HCEC 1CT (cell line): ENCODE results near the gene UCN2.
A peak's percentile ranks its signal among the peaks of the same experiment; 100 is the strongest.

Experiments
- DNase-seq: peaks from one replicate; pipeline ENCODE4 v3.0.0-alpha.2; 2017

Gene UCN2, protein sequence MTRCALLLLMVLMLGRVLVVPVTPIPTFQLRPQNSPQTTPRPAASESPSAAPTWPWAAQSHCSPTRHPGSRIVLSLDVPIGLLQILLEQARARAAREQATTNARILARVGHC

DNA sequence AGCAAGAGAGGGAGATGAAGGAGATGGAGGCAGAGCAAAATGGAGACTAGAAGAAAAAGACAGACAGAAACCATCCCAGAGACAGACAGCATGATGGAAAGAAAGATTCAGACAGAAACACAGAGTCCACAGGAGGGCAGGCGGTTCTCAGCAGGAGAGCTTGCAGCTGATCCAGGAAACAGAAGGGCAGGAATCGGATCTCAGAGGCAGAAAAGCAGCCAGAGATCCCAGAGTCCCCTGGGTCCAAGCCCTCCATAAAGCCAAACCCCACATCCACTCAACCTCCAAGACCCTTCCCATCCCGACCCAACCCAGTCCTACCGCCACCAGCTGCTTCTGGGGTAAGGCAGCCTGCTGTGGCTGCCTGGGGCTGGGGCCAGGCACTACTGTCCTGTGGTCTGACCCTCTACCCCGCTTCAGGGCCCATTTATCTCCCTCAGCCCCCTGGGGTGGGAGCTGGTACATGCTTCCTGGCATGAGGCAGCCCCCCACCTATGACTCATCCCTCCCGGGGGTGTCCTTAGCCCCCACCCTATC, at the start of gene UCN2:
UCN2 (minus strand) TSS at position 400 of the 537 bp plus-strand sequence. CDS start 657 bp downstream, outside the sequence.
- no peak for DNase-seq

DNA sequence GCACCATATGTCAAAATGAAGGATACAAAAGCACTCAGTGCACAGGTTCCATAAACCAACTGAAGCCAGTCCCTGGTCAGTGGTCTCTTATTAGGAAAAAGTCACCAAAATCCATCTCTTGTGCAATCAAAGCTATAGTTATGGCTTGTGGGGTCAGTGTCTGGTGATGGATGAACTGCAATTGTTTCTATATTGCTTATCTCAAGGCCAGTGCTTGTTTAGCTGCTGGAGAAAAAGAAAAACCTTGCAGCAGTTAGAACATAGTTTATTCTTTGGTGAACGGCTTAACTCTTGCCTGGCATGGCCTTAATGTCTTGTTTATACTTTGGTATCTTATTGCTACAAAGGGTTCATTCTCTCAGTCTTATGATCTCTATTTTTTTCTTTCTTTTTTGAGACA, 48.7 kb upstream of the UCN2 start:
- DNase-seq: no peak

DNA sequence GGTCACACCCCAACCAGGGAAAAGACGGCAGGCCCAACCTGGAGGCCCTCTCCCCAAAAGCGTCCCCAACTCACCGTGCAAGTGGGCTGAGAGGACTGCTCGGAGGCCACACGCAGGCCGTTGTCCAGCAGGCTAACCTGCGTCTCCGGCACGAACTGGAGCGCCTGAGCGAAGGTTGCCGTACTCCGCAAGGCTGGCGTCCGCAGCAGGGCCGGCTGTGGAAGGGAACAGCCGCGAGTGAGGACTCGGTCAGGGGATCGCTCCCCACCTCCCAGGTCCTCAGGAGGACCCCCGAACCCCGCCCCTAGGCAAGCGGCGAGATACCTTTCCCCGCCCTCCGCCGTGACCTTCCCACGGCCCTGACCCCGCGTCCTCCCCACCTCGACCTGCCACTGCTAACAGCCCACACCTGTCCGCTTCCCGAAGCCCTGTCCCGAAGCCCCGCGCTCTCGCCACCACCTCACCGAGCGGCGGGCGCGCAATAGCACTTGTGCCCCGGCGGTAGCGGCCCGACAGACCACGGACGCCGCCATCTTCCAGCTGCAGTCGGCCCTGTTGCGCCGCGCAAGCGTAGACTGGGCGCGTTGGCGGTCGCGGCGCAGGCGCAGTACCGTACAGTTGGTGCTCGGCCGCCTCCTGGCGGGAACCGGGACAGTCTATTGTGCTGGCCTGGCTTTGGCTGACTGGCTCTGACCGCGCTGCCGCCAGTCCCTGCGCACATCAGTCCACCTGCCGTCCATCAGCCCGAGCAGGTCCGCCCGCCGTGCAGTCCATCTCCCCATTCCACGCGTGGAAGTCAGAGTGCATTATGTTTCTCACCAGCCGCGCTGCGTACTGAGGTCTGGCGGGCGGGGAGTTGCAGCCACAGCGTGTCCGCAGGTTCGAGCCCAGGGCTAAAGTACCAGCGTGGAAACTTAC, 45.8 kb upstream of the UCN2 start, which contains the start of gene UQCRC1:
UQCRC1 (minus strand) TSS at position 559 of the 918 bp plus-strand sequence; CDS start at position 533, 26 bp downstream.
- peak; percentile 92 for DNase-seq

DNA sequence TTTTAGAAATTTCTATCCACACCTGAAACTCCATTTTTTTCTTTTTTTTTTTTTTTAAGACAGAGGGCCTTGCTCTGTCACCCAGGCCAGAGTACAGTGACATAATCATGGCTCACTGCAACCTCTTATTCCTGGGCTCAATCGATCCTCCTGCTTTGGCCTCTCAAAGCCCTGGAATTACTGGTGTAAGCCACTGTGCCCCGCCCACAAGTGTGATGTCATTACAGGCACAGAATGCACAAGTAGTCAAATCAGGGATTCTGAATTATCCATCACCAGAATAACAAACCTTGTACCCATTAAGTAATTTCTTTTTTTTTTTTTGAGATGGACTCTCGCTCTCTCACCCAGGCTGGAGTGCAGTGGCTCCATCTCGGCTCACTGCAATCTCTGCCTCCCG, 43.9 kb upstream of the UCN2 start:
- no peak for DNase-seq

DNA sequence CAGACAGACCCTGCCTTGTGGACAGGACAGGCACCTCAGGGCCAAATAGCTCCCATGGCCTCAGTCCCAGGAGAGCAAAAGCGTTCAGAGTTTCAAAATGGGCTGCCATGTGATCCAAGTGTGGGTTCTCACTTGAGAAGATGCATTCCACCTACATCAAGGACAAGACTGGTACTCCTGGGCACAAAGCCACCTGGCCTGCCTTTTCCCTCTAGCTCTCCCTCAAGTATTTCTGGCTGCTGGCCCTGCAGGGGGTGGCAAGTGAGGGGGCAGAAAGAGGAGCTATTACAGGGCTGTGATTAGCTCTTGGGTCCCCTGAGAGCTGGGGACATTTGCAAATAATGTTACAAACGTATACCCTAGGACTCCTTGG, 38.0 kb upstream of the UCN2 start:
- no peak for DNase-seq

DNA sequence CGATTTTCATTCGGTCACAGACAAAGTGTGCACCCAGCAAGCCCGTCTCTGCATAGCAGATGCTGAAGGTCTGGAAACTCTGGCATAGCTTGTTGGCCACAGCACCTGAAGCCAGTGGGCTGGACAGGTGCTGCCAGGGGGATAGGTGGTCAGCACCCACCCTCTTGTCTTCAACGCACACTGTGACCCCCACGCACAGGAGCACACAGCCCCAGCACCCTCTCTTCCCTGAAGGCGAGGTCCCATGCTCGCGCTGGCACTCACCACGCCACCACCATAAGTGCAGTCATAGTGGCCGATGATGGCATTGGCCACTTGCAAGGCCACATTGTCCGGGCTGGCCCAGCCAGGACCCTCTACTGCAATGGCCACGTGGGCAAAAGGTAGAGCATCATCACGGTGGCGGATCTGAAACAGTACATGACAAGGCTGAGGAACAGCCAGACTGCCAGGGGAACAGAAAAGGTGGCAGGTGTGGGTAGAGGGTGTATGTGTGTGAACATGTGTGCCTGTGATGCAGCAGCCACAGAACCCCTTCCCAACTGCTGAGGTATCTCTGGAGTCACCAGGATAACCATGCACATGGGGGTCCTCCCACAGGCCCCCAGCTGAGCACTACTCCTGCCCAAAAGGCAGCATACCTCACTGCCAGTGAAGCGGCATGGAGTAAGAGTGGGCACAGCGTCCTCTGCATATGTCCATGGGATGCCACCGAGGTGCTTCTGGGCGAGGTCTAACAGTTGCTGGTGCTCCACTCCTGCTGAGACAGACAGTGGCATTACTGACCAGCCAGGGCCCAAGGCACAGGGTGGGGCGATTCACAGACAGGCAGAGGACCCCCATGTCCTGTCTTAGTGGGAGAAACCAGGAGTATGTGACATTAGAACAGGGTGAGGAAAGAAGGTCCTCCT, 37.4 kb upstream of the UCN2 start:
- DNase-seq: no peak

DNA sequence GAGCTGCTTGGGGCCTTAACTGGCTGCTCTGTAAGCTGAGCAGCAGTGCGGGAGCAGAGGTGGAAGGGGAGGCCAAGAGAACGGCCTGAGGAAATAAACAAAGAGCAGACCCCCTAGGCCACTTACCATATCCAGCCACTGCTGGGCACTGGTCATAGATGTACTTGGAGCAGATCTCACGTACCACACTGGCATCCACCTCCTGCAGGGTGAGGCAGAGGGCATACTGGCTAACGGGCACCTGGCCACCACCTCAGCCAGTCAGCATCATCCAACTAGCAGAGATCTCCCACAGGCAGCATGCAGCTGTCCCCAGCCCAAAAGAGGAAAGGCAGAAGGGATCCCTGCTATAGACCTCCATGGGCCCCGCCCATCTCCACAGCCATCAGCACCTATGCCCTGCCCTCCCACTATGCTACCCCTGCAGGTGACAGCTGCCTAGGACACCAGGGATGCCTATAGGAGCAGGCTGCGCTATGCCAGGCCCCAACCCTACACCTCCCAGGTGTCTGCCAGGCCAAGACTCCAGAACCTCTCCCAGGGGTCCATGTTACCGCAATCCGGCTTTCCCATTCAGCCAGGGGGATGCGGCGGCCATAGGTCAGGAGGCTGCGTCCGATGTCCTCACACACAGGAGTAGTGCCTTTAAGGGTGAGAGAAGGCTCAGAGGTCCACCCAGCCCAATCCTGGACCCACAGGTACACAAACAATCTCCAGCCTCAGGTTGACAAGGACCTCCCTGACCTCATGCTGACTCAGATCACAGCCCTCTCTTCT, 36.1 kb upstream of the UCN2 start:
- no peak for DNase-seq

DNA sequence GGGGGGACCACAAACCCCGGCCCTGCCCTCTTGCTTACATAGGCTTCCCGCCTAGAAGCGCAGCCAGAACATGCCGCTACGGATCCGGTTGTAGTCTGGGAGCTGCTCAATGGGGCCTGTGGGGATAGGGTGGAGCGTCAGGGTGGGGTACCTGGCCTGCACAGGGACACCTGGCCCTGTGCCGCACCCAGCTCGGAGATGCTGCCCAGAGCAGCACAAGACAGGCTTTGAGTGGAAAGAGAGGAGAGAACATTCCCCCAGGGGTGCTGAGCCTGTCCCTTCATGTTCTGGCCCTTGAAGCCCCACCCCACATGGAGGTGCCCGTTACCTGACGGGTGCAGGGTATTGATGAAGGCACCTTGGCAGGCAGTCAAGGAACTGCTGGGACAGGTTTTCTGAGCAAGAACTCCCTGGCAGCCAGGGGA, 35.5 kb upstream of the UCN2 start:
- DNase-seq: no peak

DNA sequence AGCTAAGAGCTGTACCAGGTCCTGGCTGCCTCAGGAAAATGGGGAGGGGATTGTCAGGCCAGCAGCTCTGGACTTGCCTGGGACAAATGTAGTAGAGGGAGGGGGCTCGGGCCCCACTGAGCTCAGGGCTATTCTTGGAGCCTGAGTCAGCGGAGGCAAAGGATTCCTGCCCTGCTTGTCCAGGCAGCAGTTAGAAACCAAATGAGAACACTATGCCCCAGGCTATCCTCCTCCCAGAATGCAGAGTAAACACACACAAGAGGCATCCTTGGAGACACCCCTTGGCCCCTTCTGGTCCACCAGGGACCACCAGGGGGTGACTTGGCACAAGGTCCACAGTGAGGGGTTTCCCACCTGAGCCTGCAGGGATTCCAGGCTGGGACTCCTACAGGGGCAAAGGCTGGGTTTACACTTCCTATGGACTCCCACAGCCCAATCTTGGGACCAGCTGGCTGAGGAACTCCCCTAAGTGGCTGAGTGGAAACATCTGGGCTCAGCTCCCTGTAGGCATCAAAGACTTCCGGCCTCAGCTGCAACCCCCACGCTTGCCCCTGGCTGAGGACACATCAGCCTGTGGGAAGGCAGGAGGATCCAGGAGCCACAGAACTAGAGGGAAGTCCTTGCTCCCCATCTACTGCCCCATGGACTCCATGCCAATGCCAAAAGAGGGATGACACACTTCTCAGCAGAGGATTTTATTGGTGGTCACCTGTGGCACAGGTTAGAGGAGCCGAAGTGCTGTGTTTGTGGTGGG, 34.9 kb upstream of the UCN2 start:
- DNase-seq: peak; percentile 97

DNA sequence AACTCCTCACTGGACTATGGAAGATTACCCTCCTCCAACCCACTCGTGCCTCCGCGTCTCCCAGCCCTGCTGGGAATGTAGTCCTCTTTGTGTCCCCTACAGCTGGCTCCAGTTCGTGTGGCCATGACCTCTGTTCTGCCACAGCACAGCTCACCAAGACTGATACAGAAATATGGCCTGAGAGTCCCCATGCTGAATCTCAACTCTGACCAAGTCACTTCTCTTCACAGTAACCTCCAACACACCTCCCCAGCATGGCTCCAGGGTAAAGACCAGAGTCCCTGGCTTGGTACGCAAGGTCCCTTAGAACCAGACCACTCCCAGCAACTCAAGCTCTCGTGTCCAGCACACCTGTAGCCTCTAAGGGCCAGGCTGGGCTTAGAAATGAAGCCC, 33.8 kb upstream of the UCN2 start:
- no peak for DNase-seq

DNA sequence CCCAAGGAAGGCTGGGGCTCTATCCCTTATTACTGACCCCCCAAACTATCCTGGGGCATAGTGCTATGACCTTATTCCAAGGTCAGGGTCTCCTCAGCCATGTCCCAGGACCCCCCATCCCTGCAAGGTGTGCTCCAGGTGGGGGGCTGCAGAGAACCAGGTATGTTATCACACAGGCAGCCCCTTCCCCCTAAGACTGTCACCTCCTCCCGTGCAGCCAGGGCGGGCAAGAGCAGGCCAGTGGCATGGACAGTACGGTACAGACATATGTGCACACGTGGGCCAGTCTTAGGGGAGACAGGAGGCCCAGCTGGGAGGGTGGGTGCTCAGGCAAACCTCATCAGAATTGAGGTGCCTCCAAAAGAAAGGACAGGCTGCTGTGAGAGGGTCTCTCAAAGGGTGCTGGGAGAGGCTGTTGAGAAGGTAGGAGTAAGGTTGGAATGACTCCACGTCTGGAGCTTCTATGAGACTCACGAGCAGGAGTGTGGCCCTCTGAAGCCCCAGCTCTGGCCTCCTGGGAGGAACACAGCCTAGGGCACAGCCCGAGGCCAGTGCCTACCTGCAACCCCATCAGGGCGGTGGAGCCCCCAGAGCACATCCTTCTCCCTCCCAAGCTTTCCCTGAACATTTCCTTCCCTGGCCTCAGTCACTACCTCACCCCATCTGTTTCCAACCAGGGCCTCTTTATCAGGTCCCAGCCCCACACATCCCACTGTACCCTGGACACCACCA, 33.3 kb upstream of the UCN2 start:
- no peak for DNase-seq

DNA sequence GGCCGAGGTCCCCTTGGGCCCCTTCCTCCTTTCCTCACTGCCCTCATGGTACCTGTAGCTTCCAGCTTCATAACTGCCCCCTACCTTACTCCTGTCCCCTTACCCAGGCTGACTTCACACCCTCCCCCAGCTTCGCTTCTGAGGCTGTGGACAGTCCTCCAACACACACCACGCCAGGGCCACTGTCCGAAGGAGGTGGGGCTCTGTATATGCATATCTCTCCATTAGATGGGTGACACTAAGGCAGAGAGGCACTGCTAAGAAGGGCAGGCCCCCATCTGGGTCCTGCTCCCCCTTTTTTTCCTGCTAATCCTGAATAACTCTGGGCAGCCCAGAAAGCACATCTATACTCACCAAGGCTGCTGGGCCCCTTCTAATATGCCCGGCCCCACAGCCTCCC, 32.6 kb upstream of the UCN2 start:
- DNase-seq: no peak

DNA sequence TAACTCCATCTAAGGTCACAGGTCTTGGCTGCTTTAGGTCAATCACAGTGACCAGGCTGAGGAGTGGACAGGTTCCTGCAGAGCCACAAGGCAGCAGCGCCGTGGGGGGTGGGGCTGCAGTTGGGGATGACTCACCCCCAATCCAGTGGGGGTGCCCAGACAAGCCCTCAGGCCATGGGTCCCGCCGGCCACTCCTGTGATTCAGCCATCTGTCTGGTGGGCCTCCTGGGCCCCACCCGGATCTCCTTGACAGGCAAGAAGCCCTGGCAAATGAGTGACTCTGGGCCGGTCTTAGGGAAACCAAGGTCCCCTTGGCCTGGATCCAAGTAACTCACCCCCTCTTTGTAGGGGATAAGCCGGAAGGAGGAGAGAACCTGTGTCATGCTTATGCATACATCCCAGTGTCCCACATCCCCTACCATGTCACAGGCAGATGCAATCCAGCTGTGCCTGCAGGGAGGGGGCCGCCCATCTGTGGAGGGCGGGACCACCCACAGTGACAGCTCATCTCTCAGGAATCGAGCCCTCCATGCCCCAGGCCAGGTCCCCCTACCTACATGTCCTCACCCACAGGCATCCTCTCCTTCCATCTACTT, 32.0 kb upstream of the UCN2 start:
- DNase-seq: peak; percentile 98

DNA sequence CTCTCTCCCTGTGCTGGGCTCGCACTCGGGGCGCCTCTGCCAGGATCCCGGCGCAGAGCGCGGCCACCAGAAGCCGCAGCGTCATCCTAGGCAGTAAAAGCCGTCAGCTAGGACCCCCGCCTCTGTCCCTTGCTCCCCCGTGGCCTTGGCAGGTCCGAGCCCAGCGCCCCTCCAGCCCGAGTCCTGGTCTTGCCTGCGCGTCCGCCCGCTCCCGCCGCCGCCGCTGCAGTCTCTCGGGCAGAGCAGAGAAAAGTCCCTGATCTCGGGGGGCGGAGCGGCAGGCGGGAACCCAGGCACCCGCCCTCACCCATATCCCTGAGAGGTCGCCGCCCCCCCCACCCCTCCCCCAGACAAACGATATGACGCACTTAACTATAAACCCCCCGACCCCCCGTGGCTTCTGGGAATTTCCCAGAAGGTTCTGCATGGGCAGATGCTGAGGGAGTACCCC, 31.5 kb upstream of the UCN2 start, which contains the start of gene COL7A1:
COL7A1 (minus strand) TSS at position 255 of the 451 bp plus-strand sequence; CDS start at position 85, 170 bp downstream.
- no peak for DNase-seq

DNA sequence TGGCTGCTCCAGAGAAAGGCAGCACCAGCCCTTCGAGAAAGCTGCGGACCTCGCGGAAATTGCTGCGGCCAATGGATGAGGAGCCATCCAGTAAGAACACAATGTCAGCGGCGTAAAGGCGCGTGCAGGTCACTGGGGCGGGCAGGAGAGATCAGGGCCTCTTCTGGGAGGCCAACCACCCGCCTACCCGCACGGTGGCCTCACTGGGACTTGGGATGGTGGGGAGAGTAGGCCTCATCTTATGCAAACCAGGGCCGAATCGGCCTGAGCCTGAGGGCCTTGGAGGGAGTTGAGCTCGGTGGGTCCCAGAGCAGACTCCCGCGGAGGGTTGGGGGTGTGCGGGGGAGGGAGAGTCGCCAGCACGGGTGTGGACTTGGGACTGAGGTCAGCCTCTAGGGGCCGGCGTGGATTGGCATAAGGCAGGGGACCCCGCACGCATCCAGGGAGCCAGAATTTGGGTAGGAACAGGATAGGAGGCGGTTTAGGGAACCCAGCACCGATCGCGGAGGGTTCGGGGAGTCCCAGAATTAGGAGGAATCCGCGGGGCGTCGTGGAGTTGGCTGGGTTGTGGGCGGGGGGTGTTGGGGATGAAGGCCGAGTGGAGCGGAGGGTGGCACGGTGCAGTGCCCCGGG, 31.0 kb upstream of the UCN2 start:
- DNase-seq: peak; percentile 21

DNA sequence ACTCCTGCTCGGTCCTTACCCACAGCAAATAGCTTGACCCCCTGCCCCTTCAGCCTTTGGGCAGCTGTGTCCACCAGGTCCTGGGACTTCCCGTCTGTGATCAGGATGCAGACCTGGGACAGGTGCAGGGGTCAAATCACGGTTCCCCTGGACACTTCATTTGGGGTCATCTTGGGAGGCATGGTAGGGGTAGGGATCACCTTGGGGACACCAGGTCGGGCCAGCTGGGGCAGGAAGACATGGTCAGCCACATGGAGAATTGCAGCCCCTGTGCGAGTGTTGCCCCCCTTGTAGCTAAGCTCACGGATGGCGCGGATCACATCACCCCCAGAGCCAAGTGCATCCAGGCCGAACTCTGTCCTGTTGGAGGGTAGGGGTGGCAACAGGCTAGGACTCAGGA, 29.8 kb upstream of the UCN2 start:
- no peak for DNase-seq

DNA sequence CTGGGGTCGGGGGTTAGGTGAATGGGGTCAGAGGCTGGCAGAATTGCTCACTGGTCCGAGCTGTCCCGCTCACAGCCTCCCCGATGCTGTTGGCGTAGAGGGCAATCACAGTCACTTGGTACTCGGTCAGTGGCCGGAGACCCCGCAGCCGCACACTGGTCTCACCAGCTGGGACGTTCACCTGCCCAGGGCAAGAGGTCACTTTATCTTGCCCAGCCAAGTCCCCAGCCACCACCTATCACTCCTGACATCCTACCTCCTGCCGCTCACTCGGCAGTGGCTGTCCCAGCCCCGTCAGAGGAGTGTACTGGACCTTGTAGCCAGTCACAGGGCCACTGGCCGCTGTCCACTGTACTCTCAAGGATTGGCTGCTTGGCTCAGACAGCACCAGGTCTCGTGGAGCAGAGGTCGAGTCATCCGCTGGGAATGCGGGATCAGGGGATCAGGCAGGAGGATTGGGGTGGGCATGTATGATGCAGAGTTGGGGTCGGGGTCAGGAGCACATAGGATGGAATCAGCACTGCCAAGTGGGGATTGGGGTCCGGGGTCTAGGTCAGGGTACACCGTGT, 29.0 kb upstream of the UCN2 start:
- DNase-seq: no peak

DNA sequence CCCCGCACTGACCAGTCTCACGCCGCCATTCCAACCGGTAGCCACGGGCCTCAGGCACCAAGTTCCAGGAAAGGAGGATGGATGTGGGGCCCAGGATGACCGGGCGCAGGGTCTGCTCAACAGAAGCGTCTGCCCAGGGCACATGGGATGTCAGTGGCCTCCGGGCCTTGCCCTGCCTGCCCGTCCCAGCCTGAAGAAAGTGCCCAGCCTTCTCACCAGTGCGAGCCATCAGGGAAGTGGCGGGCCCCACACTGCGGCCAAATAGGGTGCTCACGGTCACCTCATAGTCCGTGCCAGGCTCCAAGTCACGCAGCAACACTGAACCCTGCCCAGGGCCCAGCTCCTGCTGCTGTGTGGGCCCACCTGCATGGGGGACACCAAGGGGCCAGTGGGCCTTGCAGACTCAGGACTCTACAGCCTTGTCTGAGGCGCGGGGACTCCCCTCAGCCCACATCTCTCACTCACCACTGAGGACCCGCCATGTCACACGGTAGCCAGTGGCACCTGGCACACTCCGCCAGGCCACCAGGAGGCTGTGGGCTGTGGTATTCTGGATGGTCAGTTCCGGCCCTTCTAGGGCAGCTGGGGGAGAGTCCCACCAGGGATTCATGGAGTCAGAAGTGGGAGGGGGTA, 28.4 kb upstream of the UCN2 start:
- DNase-seq: no peak

DNA sequence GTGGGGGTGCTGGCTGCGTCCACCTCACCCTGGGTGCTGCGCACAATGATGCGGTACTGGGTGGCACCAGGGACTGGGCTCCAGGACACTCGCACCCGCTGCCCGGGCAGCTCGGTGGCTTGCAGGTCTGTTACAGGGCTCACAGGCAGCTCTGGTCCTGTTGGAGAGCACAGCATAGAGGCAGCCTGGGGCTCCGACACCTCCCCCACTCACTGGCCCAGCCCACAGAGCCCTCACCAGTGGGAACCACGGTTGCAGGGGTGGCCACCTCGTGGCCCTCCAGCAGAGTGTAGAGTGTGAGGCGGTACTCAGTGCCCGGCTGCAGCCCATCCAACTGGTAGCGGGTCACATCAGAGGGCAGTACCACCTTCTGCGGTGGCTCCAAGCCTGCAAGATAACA, 27.9 kb upstream of the UCN2 start:
- DNase-seq: no peak
